ENCODE results near the gene LRRFIP2. TPM values are rescaled to one million over a fixed set of nuclear protein-coding genes. Genes with fewer than 3 reads are reported as not detected.
"Not testable (repeated sequence)": the region's sequence is repeated elsewhere in the genome, so short reads cannot be mapped to it uniquely, and the experiment has no call there.

Gene LRRFIP2
- total and polyA plus RNA-seq, 11 donors: 67.7 to 161 (median 112) TPM

DNA sequence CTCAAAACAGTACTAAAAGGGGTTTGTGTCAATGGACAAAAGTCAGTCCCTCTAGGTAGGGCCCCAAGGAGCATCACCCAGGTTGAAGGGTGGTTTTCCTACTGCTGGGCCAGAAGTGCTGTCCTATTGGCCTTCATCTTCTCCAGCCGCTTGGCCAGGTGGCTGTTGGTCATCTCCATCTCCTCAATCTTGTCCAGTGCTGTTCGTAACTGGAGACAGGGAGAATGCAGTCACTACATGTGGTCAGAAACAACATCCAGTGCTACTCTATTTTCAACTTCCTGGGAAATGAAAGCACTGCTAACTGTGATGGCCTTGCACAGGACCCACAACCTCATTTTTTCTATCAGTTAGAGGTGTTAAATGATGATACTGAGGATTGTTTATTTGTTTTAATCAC lies 120.6 kb downstream of the LRRFIP2 start:
- Histone ChIP-seq H3K4me1 (peaks cover 11 to 73% (median 47%) of the 10 kb centered on the region in 12 donors), H3K9me3 (no peaks in the 10 kb centered on the region), H3K27me3 (no peaks in the 10 kb centered on the region), H3K36me3 (peaks cover 3 to 97% (median 81%) of the 10 kb centered on the region in 9 donors), H3K4me3 (peak overlapping the region in 1 of 12 donors; percentile 13), H3K27ac (peak overlapping the region; percentile 47 to 90 (median 84))
- DNase-seq (no peak), ATAC-seq (peak in 2 of 4 donors; percentile 2 to 17)
- TF ChIP-seq, protein P1, sequence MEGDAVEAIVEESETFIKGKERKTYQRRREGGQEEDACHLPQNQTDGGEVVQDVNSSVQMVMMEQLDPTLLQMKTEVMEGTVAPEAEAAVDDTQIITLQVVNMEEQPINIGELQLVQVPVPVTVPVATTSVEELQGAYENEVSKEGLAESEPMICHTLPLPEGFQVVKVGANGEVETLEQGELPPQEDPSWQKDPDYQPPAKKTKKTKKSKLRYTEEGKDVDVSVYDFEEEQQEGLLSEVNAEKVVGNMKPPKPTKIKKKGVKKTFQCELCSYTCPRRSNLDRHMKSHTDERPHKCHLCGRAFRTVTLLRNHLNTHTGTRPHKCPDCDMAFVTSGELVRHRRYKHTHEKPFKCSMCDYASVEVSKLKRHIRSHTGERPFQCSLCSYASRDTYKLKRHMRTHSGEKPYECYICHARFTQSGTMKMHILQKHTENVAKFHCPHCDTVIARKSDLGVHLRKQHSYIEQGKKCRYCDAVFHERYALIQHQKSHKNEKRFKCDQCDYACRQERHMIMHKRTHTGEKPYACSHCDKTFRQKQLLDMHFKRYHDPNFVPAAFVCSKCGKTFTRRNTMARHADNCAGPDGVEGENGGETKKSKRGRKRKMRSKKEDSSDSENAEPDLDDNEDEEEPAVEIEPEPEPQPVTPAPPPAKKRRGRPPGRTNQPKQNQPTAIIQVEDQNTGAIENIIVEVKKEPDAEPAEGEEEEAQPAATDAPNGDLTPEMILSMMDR (IDR thresholded peaks at IDR 0.05): no peak
- TF ChIP-seq POLR2A (IDR thresholded peaks at IDR 0.05): no peak
- WGBS, 4 donors: 57 to 69% (median 63%) methylated on average over 2 of the region's 2 CpGs
- intact Hi-C loops (cut with DNase I): loop anchor here in 4 of 10 donors (1.0 to 10.0 kb wide), 5 partner anchors 36 to 63 kb away; partner anchors contain the start of genes EPM2AIP1 (in 3 of the 4) and MLH1 (in 3 of the 4)

DNA sequence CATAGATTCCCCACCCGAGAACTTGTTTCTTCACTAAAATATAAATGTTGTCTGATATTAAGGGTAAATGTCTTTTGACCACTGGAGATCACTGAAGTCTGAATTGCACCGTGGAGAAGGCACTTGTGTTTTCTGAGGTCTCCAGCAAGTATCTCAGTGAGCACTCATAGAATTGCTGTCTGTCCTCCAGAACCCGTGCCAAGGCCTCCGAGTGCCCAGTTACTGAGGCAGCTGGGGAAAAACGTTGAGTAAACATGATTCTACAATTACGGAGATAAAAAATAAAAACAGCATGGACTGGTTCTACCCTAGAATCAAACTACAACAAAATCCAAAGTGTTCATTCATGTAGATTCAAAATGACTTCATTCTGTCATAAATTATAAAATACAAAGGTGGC lies 121.0 kb downstream of the LRRFIP2 start:
- H3K27ac ChIP-seq: peak overlapping the region; percentile 47 to 90 (median 84)
- DNase-seq (no peak), ATAC-seq (peak in 1 of 4 donors; percentile 28)
- H3K36me3 ChIP-seq: peaks cover 3 to 97% (median 81%) of the 10 kb centered on the region in 9 donors
- WGBS, 4 donors: 44 to 53% (median 49%) methylated on average over 6 of the region's 6 CpGs
- intact Hi-C loops (cut with DNase I): loop anchor here in 3 of 10 donors (2.0 to 10.0 kb wide), 4 partner anchors 36 to 63 kb away; partner anchors contain the start of genes EPM2AIP1 (in 2 of the 3) and MLH1 (in 2 of the 3)
- TF ChIP-seq, protein P1 (IDR thresholded peaks at IDR 0.05): no peak
- no peak for TF ChIP-seq POLR2A (IDR thresholded peaks at IDR 0.05)
- no peaks in the 10 kb centered on the region for H3K9me3 ChIP-seq
- H3K4me1 ChIP-seq: peaks cover 11 to 73% (median 47%) of the 10 kb centered on the region in 12 donors
- H3K4me3 ChIP-seq: no peak overlapping the region
- H3K27me3 ChIP-seq: no peaks in the 10 kb centered on the region

GRCh38 chr3:37052860-37053259 lies 121.5 kb downstream of the LRRFIP2 start:
- no peak for TF ChIP-seq POLR2A (IDR thresholded peaks at IDR 0.05)
- TF ChIP-seq, protein P1 (IDR thresholded peaks at IDR 0.05): no peak
- H3K4me3 ChIP-seq: no peak overlapping the region
- H3K4me1 ChIP-seq: peaks cover 11 to 73% (median 47%) of the 10 kb centered on the region in 12 donors
- intact Hi-C loops (cut with DNase I): loop anchor here in 3 of 10 donors (2.0 to 10.0 kb wide), 4 partner anchors 36 to 64 kb away; partner anchors contain the start of genes EPM2AIP1 (in 2 of the 3) and MLH1 (in 2 of the 3)
- no peaks in the 10 kb centered on the region for H3K27me3 ChIP-seq
- H3K36me3 ChIP-seq: peaks cover 2 to 97% (median 81%) of the 10 kb centered on the region in 9 donors
- peak overlapping the region; percentile 47 to 90 (median 84) for H3K27ac ChIP-seq
- no peaks in the 10 kb centered on the region for H3K9me3 ChIP-seq
- ATAC-seq: no peak
- no peak for DNase-seq

DNA sequence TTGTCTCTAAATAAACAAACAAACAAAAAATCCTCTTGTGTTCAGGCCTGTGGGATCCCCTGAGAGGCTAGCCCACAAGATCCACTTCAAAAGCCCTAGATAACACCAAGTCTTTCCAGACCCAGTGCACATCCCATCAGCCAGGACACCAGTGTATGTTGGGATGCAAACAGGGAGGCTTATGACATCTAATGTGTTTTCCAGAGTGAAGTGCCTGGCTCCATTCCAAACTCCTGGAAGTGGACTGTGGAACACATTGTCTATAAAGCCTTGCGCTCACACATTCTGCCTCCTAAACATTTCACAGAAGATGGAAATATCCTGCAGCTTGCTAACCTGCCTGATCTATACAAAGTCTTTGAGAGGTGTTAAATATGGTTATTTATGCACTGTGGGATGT lies 124.1 kb downstream of the LRRFIP2 start:
- no peaks in the 10 kb centered on the region for H3K9me3 ChIP-seq
- H3K4me3 ChIP-seq: no peak overlapping the region
- WGBS, 4 donors: 0 to 36% (median 14%) methylated on average over 1 of the region's 1 CpG
- ATAC-seq: peak; percentile 42 to 63 (median 53)
- peaks cover 0 to 96% (median 80%) of the 10 kb centered on the region in 9 donors for H3K36me3 ChIP-seq
- TF ChIP-seq, protein P1 (IDR thresholded peaks at IDR 0.05): no peak
- TF ChIP-seq POLR2A (IDR thresholded peaks at IDR 0.05): no peak
- H3K4me1 ChIP-seq: peaks cover 11 to 51% (median 38%) of the 10 kb centered on the region in 12 donors
- peak overlapping the region in 11 of 12 donors; percentile 25 to 90 (median 60) for H3K27ac ChIP-seq
- H3K27me3 ChIP-seq: no peaks in the 10 kb centered on the region
- intact Hi-C loops (cut with DNase I): loop anchor here in 3 of 10 donors (5.0 to 10.0 kb wide), 3 partner anchors 33 to 58 kb away; partner anchors contain the start of genes EPM2AIP1 (in 2 of the 3) and MLH1 (in 2 of the 3)
- peak in 4 of 5 donors; percentile 70 to 77 (median 75) for DNase-seq

GRCh38 chr3:37042712-37043111 lies 131.7 kb downstream of the LRRFIP2 start:
- 55 to 63% (median 57%) methylated on average over 3 of the region's 3 CpGs for WGBS, 4 donors
- Histone ChIP-seq H3K36me3 (peaks cover 0 to 94% (median 66%) of the 10 kb centered on the region in 9 donors), H3K4me1 (peaks cover 0 to 21% (median 2%) of the 10 kb centered on the region in 12 donors)
- H3K27ac ChIP-seq; H3K9me3 ChIP-seq; H3K4me3 ChIP-seq; DNase-seq; intact Hi-C loops (cut with DNase I); H3K27me3 ChIP-seq: not testable (repeated sequence)
- peak in 1 of 4 donors; percentile 44 for ATAC-seq

Data from heart left ventricle (tissue), 16 donors.